Head of caudate nucleus (tissue), 42 donors: ENCODE data around the gene FAM90A26.
"Not testable (repeated sequence)": the region's sequence is repeated elsewhere in the genome, so short reads cannot be mapped to it uniquely, and the experiment has no call there.

Experiments used
- DNase-seq, 42 donors: peaks; one replicate each; pipeline versions ENCODE4 v3.0.0 to v3.0.0-alpha.2; 2020 to 2021; ENCODE audit warnings: mixed read lengths in 7 of 42
- intact Hi-C: fragments of 100-400 bp; cut with DNase I; formaldehyde crosslinking; loops from one replicate; pipeline ENCODE4 v1.15.0; 2022

Gene FAM90A26

GRCh38 chr4:9153571-9154157, 16.5 kb upstream of the FAM90A26 start:
- intact Hi-C loops: not testable (repeated sequence)
- peak in 38 of 42 donors; percentile 12 to 81 (median 45) for DNase-seq

- DNase-seq: peak in 33 of 42 donors; percentile 10 to 83 (median 49)
- intact Hi-C loops: not testable (repeated sequence)
These were observed 14.9 kb upstream of the FAM90A26 start for GRCh38 chr4:9155101-9155886.

GRCh38 chr4:9158392-9158791, 11.8 kb upstream of the FAM90A26 start:
- intact Hi-C loops: not testable (repeated sequence)

GRCh38 chr4:9160046-9160445, 10.2 kb upstream of the FAM90A26 start:
- DNase-seq, intact Hi-C loops: not testable (repeated sequence)

More at GRCh38 chr4:9158392-9158791, 11.8 kb upstream of the FAM90A26 start:
- peak in 8 of 42 donors; percentile 16 to 67 (median 32) for DNase-seq

GRCh38 chr4:9165990-9166389, 4.2 kb upstream of the FAM90A26 start:
- intact Hi-C loops: not testable (repeated sequence)
- DNase-seq: peak in 10 of 42 donors; percentile 44 to 84 (median 75)

- intact Hi-C loops, DNase-seq: not testable (repeated sequence)
These were observed 40.1 kb downstream of the FAM90A26 start, which contains the start of gene USP17L10 for GRCh38 chr4:9210357-9210756. Gene USP17L10 (plus strand): TSS chr4:9210657. CDS start chr4:9210657, 0 bp downstream.

- intact Hi-C loops: not testable (repeated sequence)
- DNase-seq: peak in 16 of 42 donors; percentile 0 to 38 (median 4)
These were observed 44.5 kb downstream of the FAM90A26 start for GRCh38 chr4:9214701-9215100.

GRCh38 chr4:9215105-9215504, 44.9 kb downstream of the FAM90A26 start, which contains the start of gene USP17L11:
Gene USP17L11 (plus strand): TSS chr4:9215405. CDS start chr4:9215405, 0 bp downstream.
- DNase-seq, intact Hi-C loops: not testable (repeated sequence)

GRCh38 chr4:9219852-9220251, 49.6 kb downstream of the FAM90A26 start, which contains the start of gene USP17L12:
Gene USP17L12 (plus strand): TSS chr4:9220152. CDS start chr4:9220152, 0 bp downstream.
- intact Hi-C loops: not testable (repeated sequence)

GRCh38 chr4:9224596-9224995, 54.4 kb downstream of the FAM90A26 start, which contains the start of gene USP17L13:
Gene USP17L13 (plus strand): TSS chr4:9224896. CDS start chr4:9224896, 0 bp downstream.
- DNase-seq, intact Hi-C loops: not testable (repeated sequence)

More at GRCh38 chr4:9219852-9220251, 49.6 kb downstream of the FAM90A26 start, which contains the start of gene USP17L12:
- not testable (repeated sequence) for DNase-seq
